Nephron (organoid): ENCODE measurements around the gene CTNNBL1.

ENCODE experiments used
- H3K27ac Mint-ChIP-seq, 3 experiments: 2 replicates each; pipeline ENCODE4 v1.8.0; 2020; ENCODE audit warnings: mixed read lengths in 3 of 3, mild to moderate bottlenecking in 2 of 3, moderate library complexity in 1 of 3
- H3K27me3 Mint-ChIP-seq: 2 replicates; pipeline ENCODE4 v1.8.0; 2021; ENCODE audit warnings: low read depth, mild to moderate bottlenecking, moderate library complexity, mixed read lengths
- H3K36me3 Mint-ChIP-seq: 2 replicates; pipeline ENCODE4 v1.8.0; 2020; ENCODE audit warnings: low read depth, mixed read lengths
- H3K4me1 Mint-ChIP-seq: 2 replicates; pipeline ENCODE4 v1.8.0; 2020; ENCODE audit warnings: mixed read lengths
- H3K4me3 Mint-ChIP-seq, 3 experiments: 2 replicates each; pipeline ENCODE4 v1.8.0; 2020; ENCODE audit warnings: mild to moderate bottlenecking in 3 of 3, mixed read lengths in 3 of 3, moderate library complexity in 2 of 3
- H3K9me3 Mint-ChIP-seq: 2 replicates; pipeline ENCODE4 v1.8.0; 2020; ENCODE audit warnings: mixed read lengths
- CTCF ChIP-seq, 3 experiments: fragments of 200-600 bp; sonication (generic); IDR thresholded peaks; one replicate each; pipeline ENCODE4 v1.5.0; 2021; ENCODE audit warnings: antibody characterized with exemption in 3 of 3; ENCODE audit not compliant: unreplicated experiment in 3 of 3

Gene CTNNBL1

DNA sequence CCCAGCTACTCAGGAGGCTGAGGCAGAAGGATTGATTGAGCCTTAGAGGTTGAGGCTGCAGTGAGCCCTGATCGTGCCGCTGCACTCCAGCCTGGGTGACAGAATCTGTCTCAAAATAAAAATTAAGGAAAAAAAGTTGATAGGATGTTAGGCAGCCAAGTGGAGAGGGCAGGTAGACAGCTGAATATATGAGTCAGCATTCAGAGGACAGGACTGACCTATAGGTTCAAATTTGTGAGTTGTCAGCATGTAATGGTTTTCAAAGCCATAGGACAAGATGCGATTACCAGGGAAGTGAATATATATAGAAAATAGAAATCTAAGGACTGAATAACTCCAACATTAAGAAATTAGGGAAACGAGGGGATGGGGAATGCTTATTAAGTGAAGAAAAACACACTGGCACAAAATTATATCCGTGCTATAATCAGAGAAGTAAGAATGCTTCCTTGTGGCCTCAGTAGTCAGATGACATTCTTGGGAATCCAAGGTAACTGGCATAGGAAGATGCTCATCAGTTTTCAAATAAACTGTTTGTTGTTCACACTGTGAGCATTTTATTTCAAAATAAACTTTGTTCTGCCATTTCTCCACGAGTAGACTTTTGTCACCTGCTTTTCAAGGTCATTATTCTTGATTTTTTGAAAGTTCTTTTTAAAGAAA is 145.1 kb downstream of the CTNNBL1 start:
- H3K36me3 Mint-ChIP-seq: peaks cover 25% of the 10 kb centered on the region
- no peak for TF ChIP-seq CTCF (IDR thresholded peaks at IDR 0.05; ENCODE audit: unreplicated experiment in 3 of 3)
- peaks cover 18% of the 10 kb centered on the region for H3K4me1 Mint-ChIP-seq
- no peak overlapping the region for H3K27ac Mint-ChIP-seq
- no peaks in the 10 kb centered on the region for H3K9me3 Mint-ChIP-seq
- no peaks in the 10 kb centered on the region for H3K27me3 Mint-ChIP-seq
- H3K4me3 Mint-ChIP-seq: no peak overlapping the region

DNA sequence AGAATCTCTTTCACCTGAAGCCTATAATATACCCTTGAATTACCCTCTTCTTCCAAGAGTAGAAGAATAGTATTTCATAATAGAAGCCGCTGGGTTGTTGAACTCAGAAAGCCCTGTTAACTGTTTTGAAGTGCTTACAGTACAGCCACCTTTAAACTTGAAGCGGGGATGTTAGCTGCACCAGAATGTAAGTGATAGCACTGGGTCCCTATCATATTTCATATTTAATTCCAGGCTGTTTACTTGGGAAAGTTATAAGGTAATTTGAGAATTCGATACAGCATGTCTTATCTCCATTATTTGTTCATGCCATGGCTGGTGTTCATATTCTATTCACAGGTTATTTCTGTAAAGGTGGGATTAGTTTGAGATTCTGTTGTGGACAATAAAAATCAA is 145.6 kb downstream of the CTNNBL1 start:
- no peak overlapping the region for H3K27ac Mint-ChIP-seq
- H3K4me3 Mint-ChIP-seq: no peak overlapping the region
- H3K9me3 Mint-ChIP-seq: no peaks in the 10 kb centered on the region
- no peaks in the 10 kb centered on the region for H3K27me3 Mint-ChIP-seq
- H3K4me1 Mint-ChIP-seq: peaks cover 18% of the 10 kb centered on the region
- H3K36me3 Mint-ChIP-seq: peaks cover 25% of the 10 kb centered on the region
- no peak for TF ChIP-seq CTCF (IDR thresholded peaks at IDR 0.05; ENCODE audit: unreplicated experiment in 3 of 3)

GRCh38 chr20:37839955-37840354 is 146.1 kb downstream of the CTNNBL1 start:
- H3K36me3 Mint-ChIP-seq: peaks cover 26% of the 10 kb centered on the region
- no peaks in the 10 kb centered on the region for H3K9me3 Mint-ChIP-seq
- no peak overlapping the region for H3K4me3 Mint-ChIP-seq
- no peak for TF ChIP-seq CTCF (IDR thresholded peaks at IDR 0.05; ENCODE audit: unreplicated experiment in 3 of 3)
- no peaks in the 10 kb centered on the region for H3K27me3 Mint-ChIP-seq
- no peak overlapping the region for H3K27ac Mint-ChIP-seq
- H3K4me1 Mint-ChIP-seq: peaks cover 18% of the 10 kb centered on the region

DNA sequence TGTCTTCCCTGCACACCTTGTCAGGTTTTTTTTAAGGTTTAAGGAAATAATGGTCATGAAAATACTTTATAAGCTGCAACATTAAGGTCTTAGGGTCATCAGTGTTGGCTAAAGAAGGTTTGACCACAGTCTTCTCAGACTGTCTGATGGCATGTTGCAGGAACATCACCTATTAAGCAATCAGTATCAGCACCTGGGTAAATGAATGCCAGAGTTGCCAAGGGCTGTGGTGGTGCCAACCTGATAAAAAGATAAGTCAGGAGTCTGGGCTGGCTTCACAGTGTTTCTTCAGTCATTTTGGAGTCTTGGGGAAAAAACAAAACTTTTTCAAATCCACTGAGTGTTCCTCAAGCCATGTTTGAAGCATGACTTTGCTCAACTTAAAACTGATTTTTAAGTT is 147.6 kb downstream of the CTNNBL1 start:
- no peaks in the 10 kb centered on the region for H3K9me3 Mint-ChIP-seq
- peaks cover 28% of the 10 kb centered on the region for H3K36me3 Mint-ChIP-seq
- H3K27ac Mint-ChIP-seq: no peak overlapping the region
- no peaks in the 10 kb centered on the region for H3K27me3 Mint-ChIP-seq
- H3K4me3 Mint-ChIP-seq: no peak overlapping the region
- H3K4me1 Mint-ChIP-seq: peaks cover 18% of the 10 kb centered on the region
- no peak for TF ChIP-seq CTCF (IDR thresholded peaks at IDR 0.05; ENCODE audit: unreplicated experiment in 3 of 3)

- no peak overlapping the region for H3K4me3 Mint-ChIP-seq
- H3K9me3 Mint-ChIP-seq: no peaks in the 10 kb centered on the region
- peaks cover 24% of the 10 kb centered on the region for H3K4me1 Mint-ChIP-seq
- H3K27me3 Mint-ChIP-seq: no peaks in the 10 kb centered on the region
- TF ChIP-seq CTCF (IDR thresholded peaks at IDR 0.05; ENCODE audit: unreplicated experiment in 3 of 3): no peak
- H3K36me3 Mint-ChIP-seq: peaks cover 32% of the 10 kb centered on the region
- H3K27ac Mint-ChIP-seq: no peak overlapping the region
Observed at GRCh38 chr20:37841971-37842370, 148.1 kb downstream of the CTNNBL1 start.

GRCh38 chr20:37845241-37845681 is 151.4 kb downstream of the CTNNBL1 start:
- Mint-ChIP-seq H3K4me3 (no peak overlapping the region), H3K4me1 (peaks cover 14% of the 10 kb centered on the region), H3K27me3 (no peaks in the 10 kb centered on the region), H3K36me3 (peaks cover 35% of the 10 kb centered on the region), H3K9me3 (no peaks in the 10 kb centered on the region), H3K27ac (no peak overlapping the region)
- TF ChIP-seq CTCF (IDR thresholded peaks at IDR 0.05; ENCODE audit: unreplicated experiment in 3 of 3): no peak
